Gastrocnemius medialis (tissue), 4 donors: ENCODE data around the gene GHRHR. TPM values are rescaled to one million over a fixed set of nuclear protein-coding genes. Genes with fewer than 3 reads are reported as not detected.

Experiments
- ATAC-seq, 2 donors: fragments of 150-250 bp; one replicate each; pipeline ENCODE4 v1.9.1; 2016
- DNase-seq, 2 donors: peaks; one replicate each; pipeline ENCODE4 v3.0.0-alpha.2; 2019
- H3K27ac ChIP-seq, 4 donors: fragments of 200-600 bp; sonication (generic); 1 replicate in 1 of 4; 2 replicates in 3 of 4; pipeline ENCODE4 v1.5.1; 2016 to 2018; ENCODE audit warnings: mild to moderate bottlenecking in 2 of 4, moderate library complexity in 1 of 4
- H3K27me3 ChIP-seq, 3 donors: fragments of 200-600 bp; sonication (generic) in 2 of 3; 1 replicate in 1 of 3; 2 replicates in 2 of 3; pipeline versions ENCODE4 v1.5.1 to v1.6.0; 2016 to 2019; ENCODE audit warnings: mild to moderate bottlenecking in 1 of 3, moderate library complexity in 1 of 3
- H3K36me3 ChIP-seq, 2 donors: fragments of 200-600 bp; sonication (generic) in 1 of 2; one replicate each; pipeline ENCODE4 v1.5.1; 2017 to 2018
- H3K4me1 ChIP-seq, 2 donors: fragments of 200-600 bp; sonication (generic) in 1 of 2; one replicate each; pipeline ENCODE4 v1.5.1; 2016 to 2017; ENCODE audit warnings: mild to moderate bottlenecking in 2 of 2
- H3K4me3 ChIP-seq, 4 donors: fragments of 200-600 bp; sonication (generic) in 3 of 4; 1 replicate in 1 of 4; 2 replicates in 3 of 4; pipeline ENCODE4 v1.5.1; 2016 to 2019; ENCODE audit warnings: mild to moderate bottlenecking in 2 of 4
- H3K9me3 ChIP-seq, 3 donors: fragments of 200-600 bp; sonication (generic) in 2 of 3; 1 replicate in 1 of 3; 2 replicates in 2 of 3; pipeline ENCODE4 v1.5.1; 2016 to 2019
- CTCF ChIP-seq, 5 experiments: fragments of 450-650 bp in 3 of 5; fragments of 200-600 bp in 2 of 5; sonication (generic) in 2 of 5; IDR thresholded peaks in 4 of 5; conservative IDR thresholded peaks in 1 of 5; 1 replicate in 4 of 5; 2 replicates in 1 of 5; pipeline ENCODE4 v1.5.1; 2016 to 2019; ENCODE audit warnings: antibody characterized with exemption in 5 of 5, mild to moderate bottlenecking in 3 of 5, moderate library complexity in 3 of 5
- POLR2A ChIP-seq, 2 donors: fragments of 450-650 bp; IDR thresholded peaks; one replicate each; pipeline ENCODE4 v1.6.1; 2017; ENCODE audit warnings: antibody characterized with exemption in 2 of 2, mild to moderate bottlenecking in 2 of 2, moderate library complexity in 2 of 2
- in situ Hi-C, 4 donors: fragments of 200-750 bp; cut with MboI; loops; one replicate each; pipeline versions ENCODE4 v1.15.0 to v1.8.0; 2017; ENCODE audit warnings: low sequenced_read_pairs in 4 of 4
- intact Hi-C: fragments of 100-400 bp; cut with DNase I; formaldehyde crosslinking; loops from one replicate; pipeline ENCODE4 v1.15.1; 2023; ENCODE audit warnings: low total_unique reads
- total RNA-seq, 4 donors: library from RNA; depleted of rRNA; stranded (reverse); fragments of >200 nt; gene quantifications; one replicate each; pipeline versions ENCODE4 v1.1.0 to v1.2.3, GENCODE V29; 2016

GHRHR gene
- total RNA-seq, 4 donors from 2014 or later, result not detected

DNA sequence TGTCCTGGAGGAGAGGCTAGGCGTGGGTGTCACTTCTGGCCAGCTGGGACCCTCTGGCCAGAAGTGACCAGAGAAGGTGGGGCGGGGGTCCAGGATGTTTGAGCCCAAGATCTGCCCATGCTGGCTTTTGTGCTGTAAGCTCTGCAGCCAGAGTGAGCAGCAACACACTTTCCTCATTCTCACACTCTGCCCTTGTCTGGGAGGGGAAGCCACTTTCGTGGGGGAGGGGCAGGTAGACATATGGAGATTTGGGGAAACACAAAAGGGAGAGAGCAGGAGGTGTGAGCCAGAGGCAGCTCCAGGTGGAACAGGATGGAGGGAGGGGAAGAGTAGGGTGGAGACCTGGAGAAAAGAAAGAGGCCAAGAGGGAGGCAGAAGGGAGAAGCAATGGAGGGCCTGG lies 56.9 kb downstream of the GHRHR start:
- in situ Hi-C loops (no loop called here), intact Hi-C loops (no loop called here)
- TF ChIP-seq POLR2A (IDR thresholded peaks at IDR 0.05) (no peak), CTCF (IDR thresholded peaks at IDR 0.05 in 4 of 5, conservative IDR thresholded peaks at IDR 0.05 in 1 of 5) (no peak)
- DNase-seq, result no peak
- Histone ChIP-seq H3K27me3 (no peaks in the 10 kb centered on the region), H3K9me3 (no peaks in the 10 kb centered on the region), H3K36me3 (no peaks in the 10 kb centered on the region), H3K4me1 (no peaks in the 10 kb centered on the region), H3K27ac (no peak overlapping the region), H3K4me3 (no peak overlapping the region)
- no peak for ATAC-seq

DNA sequence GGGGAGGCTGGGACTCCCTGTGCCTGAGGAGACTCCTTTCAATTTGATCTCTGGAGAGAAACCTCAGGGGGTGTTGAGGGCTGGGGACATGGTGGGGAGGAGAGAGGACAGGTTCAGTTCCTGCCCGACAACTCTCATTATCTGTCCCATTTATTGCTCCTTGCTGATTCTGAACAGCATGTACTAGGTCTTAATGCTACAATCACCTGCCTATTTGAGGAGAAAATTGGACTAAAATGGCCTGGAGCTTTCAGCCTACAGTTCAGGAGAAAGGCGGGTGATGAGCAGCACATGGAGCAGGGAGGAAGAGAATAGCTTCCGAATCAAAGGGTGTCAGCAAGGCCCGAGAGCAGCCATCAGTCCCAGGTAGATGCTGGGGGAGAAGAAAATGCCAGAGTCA lies 58.4 kb downstream of the GHRHR start:
- Histone ChIP-seq H3K4me3 (no peak overlapping the region), H3K4me1 (no peaks in the 10 kb centered on the region), H3K27ac (no peak overlapping the region), H3K36me3 (no peaks in the 10 kb centered on the region), H3K27me3 (no peaks in the 10 kb centered on the region), H3K9me3 (no peaks in the 10 kb centered on the region)
- ATAC-seq (no peak), DNase-seq (no peak)
- intact Hi-C loops, result no loop called here
- TF ChIP-seq CTCF (IDR thresholded peaks at IDR 0.05 in 4 of 5, conservative IDR thresholded peaks at IDR 0.05 in 1 of 5), result no peak
- TF ChIP-seq POLR2A (IDR thresholded peaks at IDR 0.05), result no peak
- in situ Hi-C loops, result no loop called here

DNA sequence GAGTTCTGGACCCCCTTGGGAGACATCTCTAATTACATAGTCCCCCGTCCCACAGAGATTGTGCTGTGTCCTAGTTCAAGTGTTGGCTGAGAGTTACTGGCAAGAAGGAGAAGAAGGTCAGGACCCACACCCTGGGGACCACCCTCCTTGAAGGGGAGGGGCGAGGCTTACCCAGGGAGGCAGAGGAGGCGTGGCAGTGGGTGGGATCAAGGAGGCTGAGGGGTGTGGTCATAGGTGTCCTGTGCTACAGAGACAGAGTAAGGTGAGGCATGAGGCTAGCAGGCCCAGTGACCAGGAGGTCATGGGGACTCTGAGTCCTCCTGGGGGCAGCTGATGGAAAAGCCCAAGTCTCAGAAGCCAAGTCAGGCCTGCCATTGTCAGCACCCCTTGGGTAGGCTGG lies 59.0 kb downstream of the GHRHR start:
- Histone ChIP-seq H3K4me3 (no peak overlapping the region), H3K27ac (no peak overlapping the region), H3K27me3 (no peaks in the 10 kb centered on the region), H3K4me1 (no peaks in the 10 kb centered on the region), H3K9me3 (no peaks in the 10 kb centered on the region), H3K36me3 (no peaks in the 10 kb centered on the region)
- TF ChIP-seq CTCF (IDR thresholded peaks at IDR 0.05 in 4 of 5, conservative IDR thresholded peaks at IDR 0.05 in 1 of 5), result no peak
- ATAC-seq, result no peak
- no peak for DNase-seq
- intact Hi-C loops, result no loop called here
- in situ Hi-C loops, result no loop called here

GRCh38 chr7:31023877-31024276 lies 60.1 kb downstream of the GHRHR start:
- Histone ChIP-seq H3K36me3 (no peaks in the 10 kb centered on the region), H3K27me3 (peaks cover 0 to 3% (median 0%) of the 10 kb centered on the region in 3 donors), H3K4me1 (no peaks in the 10 kb centered on the region), H3K4me3 (no peak overlapping the region), H3K27ac (no peak overlapping the region), H3K9me3 (no peaks in the 10 kb centered on the region)
- DNase-seq (no peak), ATAC-seq (no peak)
- in situ Hi-C loops (no loop called here), intact Hi-C loops (no loop called here)
- no peak for TF ChIP-seq CTCF (IDR thresholded peaks at IDR 0.05 in 4 of 5, conservative IDR thresholded peaks at IDR 0.05 in 1 of 5)
- TF ChIP-seq POLR2A (IDR thresholded peaks at IDR 0.05), result no peak

GRCh38 chr7:31027161-31027965 lies 63.6 kb downstream of the GHRHR start:
- H3K27me3 ChIP-seq, result peaks cover 0 to 3% (median 0%) of the 10 kb centered on the region in 3 donors
- no peaks in the 10 kb centered on the region for H3K36me3 ChIP-seq
- no peak overlapping the region for H3K27ac ChIP-seq
- H3K4me1 ChIP-seq, result no peaks in the 10 kb centered on the region
- no peak overlapping the region for H3K4me3 ChIP-seq
- intact Hi-C loops (no loop called here), in situ Hi-C loops (no loop called here)
- DNase-seq, result no peak
- ATAC-seq, result no peak
- no peak for TF ChIP-seq CTCF (IDR thresholded peaks at IDR 0.05 in 4 of 5, conservative IDR thresholded peaks at IDR 0.05 in 1 of 5)
- no peak for TF ChIP-seq POLR2A (IDR thresholded peaks at IDR 0.05)
- no peaks in the 10 kb centered on the region for H3K9me3 ChIP-seq
